ENCODE measurements around the gene DOC2B.
"Not testable (repeated sequence)": the region's sequence is repeated elsewhere in the genome, so short reads cannot be mapped to it uniquely, and the experiment has no call there.

The DOC2B gene

GRCh38 chr17:172401-172800, 9.0 kb downstream of the DOC2B start:
- no peak for TF ChIP-seq Cebpa-rat (IDR thresholded peaks at IDR 0.05)
- H4K20me1 ChIP-seq, result no peaks in the 10 kb centered on the region; a peak in 2 of 22 replicates
- no peak overlapping the region for H3K9ac ChIP-seq
- no peaks in the 10 kb centered on the region for H3K9me3 ChIP-seq (replicated peaks in 1 of 11)
- no peaks in the 10 kb centered on the region for H3K27me3 ChIP-seq
- peaks cover 0 to 27% (median 17%) of the 10 kb centered on the region in 10 experiments; a peak in 12 of 20 replicates for H3K4me1 ChIP-seq
- no peaks in the 10 kb centered on the region for H3K36me3 ChIP-seq
- peak overlapping the region in 2 of 11 experiments; percentile 38 to 46; a peak in 5 of 22 replicates for H3K4me2 ChIP-seq
- H3K4me3 ChIP-seq, result no peak overlapping the region
- no peak overlapping the region for H3K27ac ChIP-seq

GRCh38 chr17:171871-172270, 9.6 kb downstream of the DOC2B start:
- H3K9ac ChIP-seq, result no peak overlapping the region
- no peaks in the 10 kb centered on the region for H3K36me3 ChIP-seq
- no peaks in the 10 kb centered on the region for H3K27me3 ChIP-seq
- no peak overlapping the region for H3K27ac ChIP-seq
- H3K9me3 ChIP-seq (replicated peaks in 1 of 11), result no peaks in the 10 kb centered on the region
- H3K4me1 ChIP-seq, result peaks cover 0 to 27% (median 17%) of the 10 kb centered on the region in 10 experiments; a peak in 12 of 20 replicates
- TF ChIP-seq Cebpa-rat (IDR thresholded peaks at IDR 0.05), result no peak
- H4K20me1 ChIP-seq, result no peaks in the 10 kb centered on the region; a peak in 2 of 22 replicates
- H3K4me2 ChIP-seq, result no peak overlapping the region
- H3K4me3 ChIP-seq, result no peak overlapping the region

- no peaks in the 10 kb centered on the region; a peak in 2 of 22 replicates for H4K20me1 ChIP-seq
- no peak overlapping the region for H3K4me3 ChIP-seq
- no peak overlapping the region for H3K27ac ChIP-seq
- H3K9ac ChIP-seq, result peak overlapping the region in 1 of 11 experiments; percentile 18; a peak in 1 of 22 replicates
- no peaks in the 10 kb centered on the region for H3K9me3 ChIP-seq (replicated peaks in 1 of 11)
- no peak overlapping the region for H3K4me2 ChIP-seq
- no peaks in the 10 kb centered on the region for H3K36me3 ChIP-seq
- H3K27me3 ChIP-seq, result no peaks in the 10 kb centered on the region
- H3K4me1 ChIP-seq, result peaks cover 0 to 28% (median 12%) of the 10 kb centered on the region in 10 experiments; a peak in 12 of 20 replicates
- no peak for TF ChIP-seq Cebpa-rat (IDR thresholded peaks at IDR 0.05)
Measured at GRCh38 chr17:170130-170670, 11.2 kb downstream of the DOC2B start.

GRCh38 chr17:168614-169013, 12.8 kb downstream of the DOC2B start:
- peak overlapping the region in 5 of 11 experiments; percentile 8 to 48 (median 13); a peak in 5 of 22 replicates for H3K4me2 ChIP-seq
- not testable (repeated sequence) for H3K27ac ChIP-seq, H3K27me3 ChIP-seq

GRCh38 chr17:165939-166338, 15.5 kb downstream of the DOC2B start:
- Histone ChIP-seq H3K36me3 (no peaks in the 10 kb centered on the region), H3K27me3 (no peaks in the 10 kb centered on the region), H3K4me2 (no peak overlapping the region), H3K4me3 (no peak overlapping the region), H3K27ac (no peak overlapping the region), H3K9ac (no peak overlapping the region), H4K20me1 (peaks cover 0 to 7% (median 0%) of the 10 kb centered on the region in 11 experiments; a peak in 2 of 22 replicates), H3K9me3 (replicated peaks in 1 of 11) (no peaks in the 10 kb centered on the region), H3K4me1 (peaks cover 0 to 32% (median 7%) of the 10 kb centered on the region in 10 experiments; a peak in 10 of 20 replicates)
- no peak for TF ChIP-seq Cebpa-rat (IDR thresholded peaks at IDR 0.05)

More at GRCh38 chr17:168614-169013, 12.8 kb downstream of the DOC2B start:
- H3K36me3 ChIP-seq; H3K9ac ChIP-seq; H4K20me1 ChIP-seq; H3K4me3 ChIP-seq; H3K9me3 ChIP-seq (replicated peaks in 1 of 11): not testable (repeated sequence)
- H3K4me1 ChIP-seq, result peaks cover 0 to 40% (median 14%) of the 10 kb centered on the region in 10 experiments; a peak in 11 of 20 replicates

GRCh38 chr17:164303-165235, 16.9 kb downstream of the DOC2B start:
- TF ChIP-seq Cebpa-rat (IDR thresholded peaks at IDR 0.05), result no peak
- no peaks in the 10 kb centered on the region for H3K27me3 ChIP-seq
- peak overlapping the region in 3 of 11 experiments; percentile 11 to 23 (median 22); a peak in 1 of 22 replicates for H3K9ac ChIP-seq
- H3K27ac ChIP-seq, result no peak overlapping the region
- H3K4me2 ChIP-seq, result peak overlapping the region in 5 of 11 experiments; percentile 8 to 28 (median 23); a peak in 5 of 22 replicates
- H3K9me3 ChIP-seq (replicated peaks in 1 of 11), result no peaks in the 10 kb centered on the region
- no peaks in the 10 kb centered on the region for H3K36me3 ChIP-seq
- no peak overlapping the region for H3K4me3 ChIP-seq
- peaks cover 0 to 32% (median 7%) of the 10 kb centered on the region in 10 experiments; a peak in 10 of 20 replicates for H3K4me1 ChIP-seq
- peaks cover 0 to 7% (median 0%) of the 10 kb centered on the region in 11 experiments; a peak in 2 of 22 replicates for H4K20me1 ChIP-seq

- H3K4me1 ChIP-seq, result peaks cover 0 to 23% (median 0%) of the 10 kb centered on the region in 10 experiments; a peak in 9 of 20 replicates
- H3K27ac ChIP-seq, result no peak overlapping the region
- no peak for TF ChIP-seq Cebpa-rat (IDR thresholded peaks at IDR 0.05)
- H3K4me3 ChIP-seq, result no peak overlapping the region
- H3K9me3 ChIP-seq (replicated peaks in 1 of 11), result no peaks in the 10 kb centered on the region
- peaks cover 0 to 7% (median 0%) of the 10 kb centered on the region in 11 experiments; a peak in 2 of 22 replicates for H4K20me1 ChIP-seq
- H3K9ac ChIP-seq, result peak overlapping the region in 2 of 11 experiments; percentile 11 to 23; a peak in 1 of 22 replicates
- no peaks in the 10 kb centered on the region for H3K36me3 ChIP-seq
- no peaks in the 10 kb centered on the region for H3K27me3 ChIP-seq
- H3K4me2 ChIP-seq, result peak overlapping the region in 5 of 11 experiments; percentile 8 to 28 (median 19); a peak in 5 of 22 replicates
Measured at GRCh38 chr17:163514-164098, 17.8 kb downstream of the DOC2B start.

GRCh38 chr17:162689-163088, 18.8 kb downstream of the DOC2B start:
- H4K20me1 ChIP-seq, result peaks cover 0 to 7% (median 0%) of the 10 kb centered on the region in 11 experiments; a peak in 2 of 22 replicates
- no peaks in the 10 kb centered on the region for H3K36me3 ChIP-seq
- no peaks in the 10 kb centered on the region for H3K27me3 ChIP-seq
- no peak overlapping the region for H3K4me3 ChIP-seq
- H3K27ac ChIP-seq, result no peak overlapping the region
- H3K4me1 ChIP-seq, result peaks cover 0 to 23% (median 0%) of the 10 kb centered on the region in 10 experiments; a peak in 9 of 20 replicates
- no peak overlapping the region for H3K4me2 ChIP-seq
- H3K9ac ChIP-seq, result peak overlapping the region in 1 of 11 experiments; percentile 16; a peak in 1 of 22 replicates
- no peaks in the 10 kb centered on the region for H3K9me3 ChIP-seq (replicated peaks in 1 of 11)
- TF ChIP-seq Cebpa-rat (IDR thresholded peaks at IDR 0.05), result no peak
